Epithelial cell of esophagus (primary cell): Measurements from ENCODE around the gene SLC26A9.
A peak's percentile ranks its signal among the peaks of the same experiment; 100 is the strongest.

Source experiments
- DNase-seq: peaks from one replicate; pipeline ENCODE4 v3.0.0; 2010; ENCODE audit warnings: low read depth
- H3K4me3 ChIP-seq: 2 replicates; pipeline ENCODE4 v1.5.1; 2011; ENCODE audit warnings: mild to moderate bottlenecking, low read length, control low read depth
- CTCF ChIP-seq: IDR thresholded peaks from 2 replicates; pipeline ENCODE4 v1.5.1; 2011; ENCODE audit warnings: low read depth, mild to moderate bottlenecking, low read length, control low read depth, inconsistent platforms; ENCODE audit not compliant: insufficient read depth; ENCODE audit errors: missing control alignments

Gene SLC26A9

DNA sequence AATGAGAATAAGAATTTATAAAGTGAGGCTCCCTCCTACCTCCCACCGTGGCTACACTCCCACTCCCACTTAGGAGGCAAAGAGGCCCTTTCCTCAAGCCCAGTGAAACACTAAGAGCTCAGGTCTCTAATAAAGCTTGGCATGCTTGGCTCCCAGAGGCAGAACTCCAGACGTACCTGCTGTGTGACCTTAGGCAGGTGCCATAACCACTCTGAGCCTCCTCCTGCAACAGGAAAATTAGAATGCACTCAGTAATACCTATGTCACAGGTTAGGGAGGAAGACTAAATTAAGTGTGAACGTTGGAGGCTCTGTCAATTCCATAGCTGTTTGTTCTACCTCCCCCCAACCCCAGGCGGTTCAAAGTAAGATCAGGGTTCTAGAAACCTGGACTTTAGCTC is 16.5 kb upstream of the SLC26A9 start:
- H3K4me3 ChIP-seq = no peak overlapping the region
- TF ChIP-seq CTCF = no peak
- no peak for DNase-seq

GRCh38 chr1:205955499-205955898 is 12.2 kb upstream of the SLC26A9 start:
- DNase-seq = no peak
- no peak overlapping the region for H3K4me3 ChIP-seq
- no peak for TF ChIP-seq CTCF

DNA sequence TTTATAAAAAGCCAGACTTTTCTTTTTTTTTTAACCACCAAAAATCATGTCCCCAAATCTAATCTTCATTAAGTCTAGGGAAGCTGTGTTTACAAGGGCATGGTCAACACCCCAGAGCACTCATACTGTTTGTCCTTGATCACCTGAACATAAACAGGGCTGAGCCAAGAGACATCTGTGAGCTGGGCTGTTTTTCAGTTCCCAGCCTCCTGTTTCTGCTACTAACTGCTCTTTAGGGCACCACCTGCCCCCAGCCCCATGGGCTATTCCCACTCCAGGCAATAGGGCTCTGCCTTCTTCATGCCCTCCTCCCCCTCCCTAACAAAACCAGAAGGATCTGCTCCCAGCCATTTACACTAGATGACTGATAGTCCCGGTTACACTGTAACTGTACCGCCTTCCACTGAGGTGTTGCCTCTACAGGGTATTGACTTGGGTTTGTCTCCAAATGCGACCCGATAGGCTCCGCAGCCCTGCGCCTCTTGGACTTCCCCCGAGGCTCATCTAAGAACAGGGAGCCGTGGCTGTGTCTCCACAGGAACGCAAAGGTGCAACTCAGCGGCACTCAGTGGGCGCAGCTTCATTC is 11.7 kb upstream of the SLC26A9 start:
- DNase-seq = no peak
- TF ChIP-seq CTCF = no peak

GRCh38 chr1:205951746-205952145 is 8.5 kb upstream of the SLC26A9 start:
- no peak overlapping the region for H3K4me3 ChIP-seq
- no peak for DNase-seq
- TF ChIP-seq CTCF = no peak

More for the DNA sequence above, 11.7 kb upstream of the SLC26A9 start:
- H3K4me3 ChIP-seq = no peak overlapping the region

DNA sequence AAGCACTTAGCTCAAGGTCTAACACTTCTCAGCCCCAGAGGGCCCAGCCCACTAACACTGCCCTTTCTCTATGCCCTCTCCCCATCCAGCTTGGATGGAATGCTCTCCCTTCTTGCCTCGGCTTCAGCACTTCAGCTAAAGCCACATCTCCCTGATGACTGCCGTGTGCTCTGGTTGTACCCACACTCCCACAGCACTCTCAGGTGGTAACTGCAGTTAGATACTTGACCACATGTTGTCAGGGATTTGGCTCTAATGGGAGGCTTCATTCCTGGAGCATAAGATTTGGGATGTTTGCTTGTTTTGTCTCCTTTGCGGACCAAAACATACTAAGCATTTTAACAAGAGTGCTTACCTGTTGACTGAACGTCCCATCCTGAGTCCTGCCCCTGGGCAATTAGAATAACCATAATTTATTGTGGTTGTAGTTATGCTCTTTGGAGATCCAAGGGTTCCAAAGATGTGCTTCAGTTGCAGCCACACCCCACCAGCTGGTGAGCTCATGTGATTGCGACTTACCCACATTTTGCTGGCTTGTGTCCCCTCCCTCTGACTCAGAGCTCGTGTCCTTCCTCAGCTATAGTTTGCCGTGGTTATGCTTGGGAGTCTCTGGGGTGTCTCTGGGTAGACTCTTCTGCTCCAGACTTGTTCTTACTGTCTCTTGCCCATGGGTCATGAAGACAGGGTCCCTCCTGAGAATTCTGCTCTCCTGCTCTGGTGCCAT is 7.7 kb upstream of the SLC26A9 start:
- peak; percentile 74 for DNase-seq

DNA sequence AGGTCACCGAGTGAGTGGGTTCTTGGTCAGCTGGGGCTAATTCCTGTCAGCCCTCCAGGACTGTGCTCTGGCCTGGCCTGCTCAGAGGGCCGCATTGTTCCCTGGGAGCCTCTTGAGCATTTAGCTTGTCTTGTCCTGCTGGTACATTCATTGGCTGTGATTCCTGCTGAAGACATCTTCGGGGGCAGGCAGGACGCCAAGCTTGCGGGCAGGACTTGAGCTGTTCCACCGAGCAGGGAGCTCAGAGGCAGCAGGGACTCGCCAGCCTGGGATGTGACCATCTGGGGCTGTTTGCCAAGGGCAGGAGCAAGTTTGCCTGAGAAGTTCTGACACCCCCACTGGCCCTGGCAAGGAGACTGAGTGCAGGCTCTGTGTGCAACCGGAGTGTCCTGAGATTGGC is 7.0 kb upstream of the SLC26A9 start:
- peak; percentile 76 for DNase-seq
- TF ChIP-seq CTCF = no peak
- no peak overlapping the region for H3K4me3 ChIP-seq

More for the DNA sequence above, 7.7 kb upstream of the SLC26A9 start:
- no peak for TF ChIP-seq CTCF
- H3K4me3 ChIP-seq = no peak overlapping the region

DNA sequence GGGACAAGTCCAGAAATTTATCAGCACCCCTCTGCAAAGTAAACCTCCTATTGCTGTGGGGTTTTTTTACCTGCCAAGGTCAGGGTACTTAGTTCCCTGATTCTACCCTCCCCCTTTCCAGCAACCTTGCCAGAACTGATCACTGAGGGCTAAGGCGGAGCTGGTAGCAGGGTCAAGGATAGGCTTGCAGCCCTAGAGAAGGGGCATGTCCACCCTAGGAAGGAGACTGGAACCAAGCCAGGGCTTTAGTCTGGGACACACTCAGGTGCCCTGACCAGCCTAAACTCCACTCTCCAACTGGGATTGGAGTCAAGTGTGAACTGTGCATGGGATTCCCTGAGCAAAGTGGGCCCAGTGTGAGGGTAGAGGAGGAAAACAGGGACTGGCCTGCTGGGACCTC is 6.5 kb upstream of the SLC26A9 start:
- no peak for TF ChIP-seq CTCF
- DNase-seq = no peak

More for the DNA sequence above, 6.5 kb upstream of the SLC26A9 start:
- no peak overlapping the region for H3K4me3 ChIP-seq
